Testis (tissue), 2 donors: ENCODE data around the gene ADSL.

Experiments
- CTCF ChIP-seq, 3 experiments: fragments of 450-650 bp in 2 of 3; fragments of 200-600 bp in 1 of 3; sonication (generic) in 1 of 3; IDR thresholded peaks; one replicate each; pipeline ENCODE4 v1.5.1; 2016 to 2019; ENCODE audit warnings: antibody characterized with exemption in 3 of 3, mild to moderate bottlenecking in 2 of 3, moderate library complexity in 1 of 3
- POLR2A ChIP-seq: fragments of 450-650 bp; IDR thresholded peaks from one replicate; pipeline ENCODE4 v1.6.1; 2017; ENCODE audit warnings: antibody characterized with exemption, mild to moderate bottlenecking, moderate library complexity

DNA sequence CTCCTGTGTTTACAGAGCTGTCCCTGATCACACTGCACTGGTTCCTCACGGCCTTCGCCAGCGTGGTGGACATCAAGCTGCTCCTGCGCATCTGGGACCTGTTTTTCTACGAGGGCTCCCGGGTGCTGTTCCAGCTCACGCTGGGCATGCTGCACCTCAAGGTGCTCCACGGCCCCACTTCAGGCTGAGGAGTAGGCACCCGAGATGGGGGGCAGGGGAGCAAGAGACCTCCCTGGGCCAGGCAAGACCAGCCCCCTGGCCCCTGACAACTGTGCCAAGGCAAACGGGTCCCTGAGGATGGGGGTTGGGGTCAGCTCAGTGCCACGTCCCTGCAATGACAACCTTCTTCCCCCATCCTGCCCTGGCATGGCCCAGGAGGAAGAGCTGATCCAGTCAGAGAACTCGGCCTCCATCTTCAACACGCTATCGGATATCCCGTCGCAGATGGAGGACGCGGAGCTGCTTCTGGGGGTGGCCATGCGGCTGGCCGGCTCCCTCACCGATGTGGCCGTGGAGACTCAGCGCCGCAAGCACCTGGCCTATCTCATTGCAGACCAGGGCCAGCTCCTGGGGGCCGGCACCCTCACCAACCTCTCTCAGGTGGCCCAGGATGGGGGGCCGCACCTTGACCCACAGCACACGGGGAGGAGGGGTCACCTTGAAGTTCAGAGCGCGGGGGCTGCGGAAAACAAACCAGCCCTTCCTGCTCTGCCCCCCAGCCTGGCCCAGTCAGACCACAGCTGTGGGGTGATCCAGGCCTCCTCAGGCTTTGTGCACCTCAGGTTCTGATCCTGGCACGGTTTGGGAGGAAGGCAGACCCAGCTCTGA is 60.0 kb downstream of the ADSL start:
- no peak for TF ChIP-seq CTCF (IDR thresholded peaks at IDR 0.05)
- TF ChIP-seq POLR2A = no peak
